Measurements from ENCODE around the gene TBL1Y.

DNA sequence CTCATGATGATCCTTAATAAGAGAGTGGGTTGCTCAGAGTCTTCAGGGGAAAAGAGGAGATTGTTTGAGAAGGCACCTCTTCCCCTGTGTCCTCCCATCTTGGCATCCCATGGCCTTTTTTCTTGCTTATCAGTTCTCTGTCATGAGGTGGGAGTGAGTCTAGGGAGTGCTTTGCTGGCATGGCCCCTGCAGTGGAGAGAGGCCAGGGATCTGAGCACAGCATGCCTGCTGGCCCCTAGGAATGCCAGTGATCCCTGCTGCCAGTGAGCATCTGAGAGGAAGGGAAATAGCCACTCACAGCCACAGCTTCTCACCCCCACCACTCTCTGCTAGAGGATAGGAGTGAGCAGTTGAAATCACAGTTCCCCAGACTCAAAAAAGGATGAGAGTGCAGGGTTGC, 168.2 kb downstream of the TBL1Y start:
- TF ChIP-seq, protein P1, sequence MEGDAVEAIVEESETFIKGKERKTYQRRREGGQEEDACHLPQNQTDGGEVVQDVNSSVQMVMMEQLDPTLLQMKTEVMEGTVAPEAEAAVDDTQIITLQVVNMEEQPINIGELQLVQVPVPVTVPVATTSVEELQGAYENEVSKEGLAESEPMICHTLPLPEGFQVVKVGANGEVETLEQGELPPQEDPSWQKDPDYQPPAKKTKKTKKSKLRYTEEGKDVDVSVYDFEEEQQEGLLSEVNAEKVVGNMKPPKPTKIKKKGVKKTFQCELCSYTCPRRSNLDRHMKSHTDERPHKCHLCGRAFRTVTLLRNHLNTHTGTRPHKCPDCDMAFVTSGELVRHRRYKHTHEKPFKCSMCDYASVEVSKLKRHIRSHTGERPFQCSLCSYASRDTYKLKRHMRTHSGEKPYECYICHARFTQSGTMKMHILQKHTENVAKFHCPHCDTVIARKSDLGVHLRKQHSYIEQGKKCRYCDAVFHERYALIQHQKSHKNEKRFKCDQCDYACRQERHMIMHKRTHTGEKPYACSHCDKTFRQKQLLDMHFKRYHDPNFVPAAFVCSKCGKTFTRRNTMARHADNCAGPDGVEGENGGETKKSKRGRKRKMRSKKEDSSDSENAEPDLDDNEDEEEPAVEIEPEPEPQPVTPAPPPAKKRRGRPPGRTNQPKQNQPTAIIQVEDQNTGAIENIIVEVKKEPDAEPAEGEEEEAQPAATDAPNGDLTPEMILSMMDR (conservative IDR thresholded peaks at IDR 0.05; ENCODE audit: low read depth in 2 of 2) = no peak
- no peak for TF ChIP-seq EZH2phosphoT487 (IDR thresholded peaks at IDR 0.05; ENCODE audit: unreplicated experiment)
- no peak for TF ChIP-seq REST (IDR thresholded peaks at IDR 0.05; ENCODE audit: unreplicated experiment)

Measured in GM23338 (cell line).